HG02981 (cell line): ENCODE data around the gene CMPK2.

Source experiments
- ATAC-seq: cut with Tn5 transposase; IDR thresholded peaks from one replicate; pipeline ENCODE4 v1.9.1; 2021; ENCODE audit warnings: mild to moderate bottlenecking, moderate library complexity; ENCODE audit not compliant: unreplicated experiment

CMPK2 gene

DNA sequence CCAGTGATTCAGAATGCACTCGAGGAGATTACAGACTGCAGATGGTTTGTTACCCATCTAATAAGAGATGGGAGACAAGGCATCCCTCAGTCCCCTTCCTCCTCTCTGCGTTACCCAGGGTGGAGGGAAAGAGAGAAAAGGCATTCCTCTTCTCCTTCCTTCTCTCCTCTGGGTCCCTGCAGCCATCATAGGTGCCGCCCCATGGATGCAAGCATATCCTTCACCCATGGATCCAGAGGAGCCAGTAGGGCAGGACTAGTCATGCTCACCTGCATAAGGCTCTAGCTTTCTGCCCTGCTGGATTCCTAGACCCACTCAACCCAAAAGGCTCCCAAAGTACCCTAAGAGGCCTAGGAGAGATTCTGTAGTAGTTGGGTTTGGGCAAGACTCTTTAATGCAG lies 20.4 kb downstream of the CMPK2 start:
- no peak for ATAC-seq

DNA sequence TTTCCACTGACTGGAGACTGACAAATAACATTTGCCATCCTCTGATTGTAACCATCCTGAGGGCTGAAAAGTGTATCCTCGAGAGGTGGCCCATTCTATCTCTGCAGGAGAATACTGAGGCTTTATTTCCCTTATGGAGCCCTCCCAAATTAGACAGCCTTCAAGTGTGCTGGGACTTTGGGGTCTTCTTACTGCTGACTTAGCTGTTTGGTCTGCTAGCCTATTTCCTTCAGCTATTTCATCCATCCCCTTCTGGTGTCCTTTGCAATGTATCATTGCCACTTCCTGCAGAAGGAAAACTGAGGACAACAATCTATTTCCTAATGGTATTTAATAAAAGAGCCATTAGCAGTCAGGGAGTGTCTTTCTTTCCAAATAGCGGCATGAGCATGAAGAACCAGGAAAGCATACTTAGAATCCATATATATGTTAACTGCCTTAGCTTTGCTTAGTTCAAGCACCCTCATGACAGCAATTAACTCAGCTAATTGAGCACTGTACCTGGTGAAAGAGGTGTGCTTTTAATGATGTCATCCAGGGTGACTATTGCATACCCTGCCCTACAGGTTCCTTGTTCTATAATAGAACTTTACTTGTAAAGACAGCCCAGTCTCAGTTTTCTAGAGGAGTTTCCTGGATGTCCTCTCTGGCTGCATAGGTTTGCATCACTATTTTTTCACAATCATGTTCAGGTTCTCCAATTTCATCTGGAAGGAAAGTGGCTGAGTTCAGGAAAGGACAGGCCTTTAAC lies 24.0 kb downstream of the CMPK2 start:
- no peak for ATAC-seq

DNA sequence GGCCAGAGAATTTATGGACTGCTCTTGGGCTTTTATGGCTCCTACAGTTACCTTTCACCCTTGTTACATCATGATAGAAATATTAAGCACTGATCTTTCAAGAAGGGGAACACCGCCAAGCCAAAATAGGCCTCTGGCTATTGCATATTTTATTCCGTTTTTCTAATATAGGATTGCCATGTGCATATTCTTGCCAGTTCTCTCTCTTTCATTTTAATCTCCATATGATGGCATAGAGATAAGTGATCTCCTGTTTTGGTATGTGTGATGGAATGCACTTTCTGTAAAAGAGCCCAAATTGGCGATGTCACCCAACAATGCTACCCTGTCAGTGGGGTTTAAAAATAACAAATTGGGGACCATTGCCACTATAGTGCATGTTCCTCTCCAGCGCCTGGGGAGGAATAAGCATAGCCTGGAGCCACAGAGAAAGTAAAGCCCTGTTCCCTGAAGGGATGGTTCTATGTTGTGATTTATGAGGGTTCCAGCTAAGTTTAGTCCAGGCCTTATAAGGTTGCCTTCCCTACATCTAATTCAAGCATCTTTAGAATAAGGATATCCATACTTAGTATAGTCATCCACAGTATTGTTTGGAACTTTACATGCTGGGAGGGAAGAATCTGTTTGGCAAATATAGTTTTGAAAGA lies 26.9 kb downstream of the CMPK2 start:
- no peak for ATAC-seq

DNA sequence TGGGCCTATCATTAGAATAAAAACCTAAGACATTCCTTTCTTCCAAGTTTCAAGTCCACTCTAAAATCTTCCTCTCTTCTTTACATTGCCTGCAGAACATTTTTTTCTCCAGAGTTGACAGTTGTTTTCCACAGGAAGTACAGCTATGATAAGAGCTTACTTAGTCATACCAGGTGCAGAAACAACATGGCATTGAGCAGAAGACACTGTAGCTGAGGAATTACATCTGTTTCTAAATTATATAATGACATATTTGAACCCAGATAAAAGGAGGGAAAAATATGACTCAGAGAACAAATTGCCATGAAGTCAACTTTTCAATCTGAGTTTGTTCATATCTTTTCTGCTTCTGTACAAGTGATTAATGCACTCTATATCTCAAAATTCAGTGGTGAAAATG lies 30.2 kb downstream of the CMPK2 start:
- ATAC-seq = no peak

DNA sequence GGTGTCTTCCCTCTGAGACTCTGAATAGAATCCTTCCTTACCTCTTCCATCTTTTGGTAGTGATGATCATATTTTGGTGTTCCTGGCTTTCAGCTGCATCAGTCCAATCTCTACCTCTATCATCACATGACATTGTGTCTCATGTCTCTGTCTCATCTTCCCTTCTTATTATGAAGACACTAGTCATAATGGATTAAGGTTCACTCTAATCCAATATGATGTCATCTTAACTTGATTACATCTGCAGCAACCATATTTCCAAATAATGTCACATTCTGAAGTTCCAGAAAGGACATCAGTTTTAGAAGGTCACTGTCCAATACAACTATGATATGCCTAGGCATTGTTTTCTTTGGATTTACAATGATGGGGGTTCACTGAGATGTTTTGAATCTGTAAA lies 31.5 kb downstream of the CMPK2 start:
- no peak for ATAC-seq

DNA sequence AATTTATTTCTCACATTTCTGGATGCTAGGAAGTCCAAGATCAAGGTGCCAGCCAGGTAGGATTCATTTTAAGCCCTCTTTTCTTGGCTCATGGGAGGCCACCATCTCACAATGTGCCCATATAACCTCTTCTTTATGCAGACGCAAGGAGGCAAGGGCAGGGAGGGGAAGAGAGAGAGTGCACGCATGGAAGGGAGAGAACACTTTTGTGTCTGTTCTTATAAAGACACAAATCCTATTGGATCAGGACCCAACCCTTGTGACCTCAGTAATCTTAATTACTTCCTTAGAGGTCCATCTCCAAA lies 32.5 kb downstream of the CMPK2 start:
- ATAC-seq = no peak

DNA sequence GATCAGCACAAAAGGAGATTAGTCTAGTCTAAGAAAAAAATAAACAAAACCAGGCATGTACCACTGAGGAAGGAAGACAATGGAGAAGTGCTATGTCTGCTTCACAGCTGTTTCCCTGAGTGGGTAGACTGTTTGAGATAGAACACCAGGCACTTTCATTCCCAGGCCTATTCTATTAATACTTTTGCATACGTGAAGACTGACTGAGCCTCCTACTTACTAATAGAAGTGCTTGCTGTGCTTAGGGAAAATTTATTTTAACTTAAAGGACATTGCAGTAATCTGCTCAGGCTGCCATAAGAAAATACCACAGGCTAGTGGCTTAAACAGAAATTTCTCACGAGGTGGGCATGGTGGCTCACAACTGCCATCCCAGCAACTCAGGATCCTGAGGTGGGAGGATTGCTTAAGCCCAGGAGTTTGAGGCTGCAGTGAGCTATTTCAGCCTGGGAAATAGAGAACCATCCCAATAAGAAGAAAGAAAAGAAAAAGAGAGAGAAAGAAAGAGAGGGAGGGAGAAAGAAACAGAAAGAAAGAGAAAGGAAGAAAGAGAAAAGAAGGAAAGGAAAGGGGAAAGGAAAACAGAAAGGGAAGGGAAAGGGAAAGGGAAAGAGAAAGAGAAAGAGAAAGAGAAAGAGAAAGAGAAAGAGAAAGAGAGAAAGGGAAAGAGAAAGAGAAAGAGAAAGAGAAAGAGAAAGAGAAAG lies 33.0 kb downstream of the CMPK2 start:
- ATAC-seq = no peak

DNA sequence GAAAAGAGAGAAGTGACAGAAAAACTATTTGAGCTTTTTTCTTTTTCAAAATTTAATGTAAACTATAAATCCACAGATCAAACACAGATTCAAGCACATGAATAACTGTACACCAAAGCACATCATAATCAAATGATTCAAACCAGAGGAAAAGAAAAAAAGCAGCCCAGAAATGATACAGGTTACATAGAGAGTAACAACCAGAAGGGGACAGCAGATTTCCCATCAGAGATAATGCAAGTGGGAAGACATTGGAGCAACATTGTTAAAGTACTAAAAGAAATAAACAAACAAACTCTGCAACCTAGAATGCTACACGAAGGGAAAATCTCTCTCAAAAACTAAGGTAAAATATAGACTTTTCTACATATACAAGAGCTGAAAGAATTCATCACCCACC lies 34.5 kb downstream of the CMPK2 start:
- no peak for ATAC-seq

DNA sequence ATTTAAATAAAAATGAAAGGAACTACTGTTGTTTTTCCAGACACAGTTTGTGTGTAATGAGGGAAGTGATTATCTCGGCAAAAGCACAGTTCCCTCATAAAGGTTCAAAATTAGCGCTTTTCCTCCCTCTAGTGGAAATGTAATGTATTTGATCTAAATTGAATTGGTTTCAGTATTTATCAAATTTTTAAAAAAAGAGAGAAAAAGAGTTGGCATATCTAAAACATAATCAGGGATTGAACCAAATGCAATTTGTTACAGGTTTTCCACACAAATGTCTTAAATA lies 37.5 kb downstream of the CMPK2 start:
- ATAC-seq = no peak

DNA sequence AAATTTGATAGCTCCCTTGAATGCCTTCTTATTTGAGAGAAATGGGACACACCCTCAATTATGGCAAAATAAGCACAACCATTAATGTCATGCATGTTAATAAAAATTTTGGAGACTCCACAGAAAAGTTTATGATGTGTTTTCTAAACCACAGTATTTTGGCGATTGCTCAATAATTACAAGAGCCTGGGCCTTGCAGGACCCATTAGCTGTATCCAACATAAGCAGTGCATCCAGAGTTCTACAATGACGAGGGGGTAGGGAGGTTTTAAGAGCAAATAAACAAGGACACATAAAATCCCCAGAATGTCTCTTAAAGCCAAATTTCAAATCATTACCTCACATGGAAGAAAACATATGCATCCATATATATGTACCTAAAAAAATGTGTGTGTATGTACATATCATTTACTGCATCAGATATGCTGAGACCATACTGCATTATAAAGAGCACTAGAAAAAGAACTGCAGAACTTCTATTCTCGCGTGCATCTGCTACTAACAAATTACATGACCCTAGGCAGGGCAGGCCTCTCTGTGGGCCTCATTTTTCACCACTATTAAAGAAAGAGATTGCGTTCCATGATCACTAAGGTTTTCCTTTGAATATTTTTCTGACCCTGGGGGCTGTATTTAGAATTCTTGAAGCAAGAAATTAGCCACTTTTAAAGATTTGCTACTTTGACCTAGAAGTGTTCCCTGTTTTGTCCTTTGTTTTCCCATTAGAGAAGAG lies 38.0 kb downstream of the CMPK2 start:
- ATAC-seq = no peak

DNA sequence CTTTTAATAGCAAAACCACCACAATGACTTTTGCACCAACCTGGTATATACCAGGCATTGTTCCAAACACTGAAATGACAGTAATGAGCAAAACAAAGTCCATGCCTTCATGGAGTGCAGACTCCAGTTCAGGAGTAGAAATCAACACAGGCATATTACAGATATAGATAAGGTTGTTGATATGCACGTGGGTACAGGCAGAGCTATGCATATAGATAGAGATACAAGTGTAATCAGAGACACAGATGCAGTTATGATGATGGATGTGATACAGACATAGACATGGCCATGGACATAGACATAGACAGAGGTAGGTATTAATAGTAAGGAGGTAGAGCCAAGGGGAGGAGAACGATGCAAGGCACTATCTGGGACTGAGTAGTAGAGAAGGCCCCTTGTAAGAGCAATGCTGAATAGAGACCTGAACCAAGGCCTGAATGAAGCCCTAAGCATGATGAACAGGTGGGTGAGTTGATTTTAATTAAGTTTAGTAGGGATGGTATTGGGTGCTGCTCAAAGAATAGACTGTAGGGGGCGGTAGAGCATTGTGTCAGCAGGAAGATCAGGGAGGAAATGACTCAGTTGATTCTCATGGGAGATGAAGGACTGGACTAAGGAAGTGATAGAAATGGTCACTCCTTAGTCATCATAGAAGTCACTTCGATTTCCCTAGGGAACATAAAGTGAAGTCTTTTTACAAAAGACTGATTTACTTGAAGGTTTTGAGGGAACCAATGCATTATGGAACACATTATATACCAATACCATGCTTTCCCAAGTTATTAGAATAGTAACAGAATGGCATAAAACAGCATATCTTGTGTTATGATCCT lies 39.4 kb downstream of the CMPK2 start:
- peak; percentile 92 for ATAC-seq

DNA sequence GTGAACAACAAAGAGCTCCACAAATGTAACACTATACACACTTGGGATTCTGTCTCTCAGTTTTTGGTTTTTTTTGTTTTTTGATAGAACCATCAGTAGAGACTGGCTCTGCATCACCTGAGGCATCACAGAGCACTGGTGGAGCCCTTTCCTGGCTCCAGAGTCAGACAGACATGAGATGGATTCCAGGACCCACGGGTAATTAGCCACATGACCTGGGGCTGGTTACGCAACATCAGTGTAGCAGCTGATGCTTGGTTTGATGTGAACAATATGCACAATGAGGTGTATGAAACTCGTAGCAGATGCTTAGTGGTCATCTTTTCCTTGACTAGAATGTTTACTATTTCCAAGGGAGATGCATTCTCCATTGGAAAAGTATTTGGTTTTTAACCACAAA lies 40.7 kb downstream of the CMPK2 start:
- no peak for ATAC-seq

DNA sequence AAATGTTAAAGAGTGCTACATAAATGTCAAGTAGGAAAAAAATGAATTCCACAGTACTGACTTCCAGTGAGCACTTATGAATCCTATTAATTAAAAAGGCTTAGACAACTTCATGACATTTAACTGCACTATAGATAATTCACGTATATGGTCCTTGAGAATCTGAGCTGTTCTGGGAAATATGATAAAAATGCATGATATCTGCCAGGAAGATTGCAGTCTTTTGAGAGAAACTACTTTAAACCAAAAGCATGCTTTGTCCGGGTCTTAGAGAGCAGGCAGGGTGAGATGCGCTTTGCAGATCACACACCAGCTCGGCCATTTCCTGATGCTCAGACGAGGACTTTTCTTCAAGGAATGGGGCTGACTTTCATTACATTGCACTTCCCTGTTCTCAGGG lies 42.6 kb downstream of the CMPK2 start:
- ATAC-seq = no peak

DNA sequence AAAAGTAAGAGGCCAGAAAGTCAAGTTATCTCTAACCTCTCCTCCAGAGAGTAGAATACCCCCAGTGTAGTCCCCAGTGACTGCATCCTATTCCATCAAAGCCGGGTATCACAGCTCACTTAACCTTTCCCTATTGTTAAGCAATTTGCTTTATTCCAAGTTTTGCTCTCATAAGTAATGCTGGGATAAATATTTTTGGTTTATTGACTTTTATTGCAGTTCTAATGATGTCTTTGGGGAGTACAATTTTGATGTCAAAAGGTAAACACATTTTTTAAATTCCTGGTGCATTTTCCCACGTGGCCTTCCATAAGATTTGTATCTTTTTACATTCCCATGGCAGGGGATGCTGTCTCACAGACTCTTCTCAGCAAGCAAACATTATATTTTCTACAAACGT lies 43.3 kb downstream of the CMPK2 start:
- ATAC-seq = no peak

DNA sequence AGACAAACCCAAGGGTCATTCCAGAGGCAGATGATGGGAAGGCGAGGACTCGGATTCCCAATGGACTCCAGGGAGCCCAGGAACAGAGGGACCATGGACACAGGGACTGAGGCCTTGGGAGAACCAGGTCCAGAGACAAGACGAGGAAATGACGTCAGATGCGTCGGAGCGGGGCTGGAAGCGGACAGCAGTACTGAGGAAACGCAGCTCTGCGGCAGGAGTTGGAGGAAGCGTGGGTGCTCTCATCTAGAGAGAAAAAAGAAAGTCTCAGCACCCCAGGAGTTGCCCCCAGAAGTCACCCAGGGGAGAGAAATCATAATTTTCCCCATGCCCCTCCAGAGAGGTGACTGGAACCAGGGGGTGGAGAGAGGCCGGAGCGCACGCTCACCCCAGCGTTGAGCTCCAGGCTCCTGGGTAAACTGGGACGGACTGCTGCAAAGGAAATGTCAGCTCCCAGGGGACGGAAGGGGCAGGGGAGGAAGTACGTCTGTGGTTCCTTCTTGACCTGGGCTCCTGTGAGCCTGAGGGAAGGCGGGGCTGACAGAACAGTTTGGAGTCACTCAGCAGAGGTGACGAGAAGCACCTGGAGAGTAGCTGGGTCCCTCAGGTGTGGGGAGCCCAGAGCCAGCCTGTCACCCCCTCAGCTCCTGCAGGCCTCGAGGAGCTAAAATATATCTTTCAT lies 44.7 kb downstream of the CMPK2 start:
- ATAC-seq = no peak

DNA sequence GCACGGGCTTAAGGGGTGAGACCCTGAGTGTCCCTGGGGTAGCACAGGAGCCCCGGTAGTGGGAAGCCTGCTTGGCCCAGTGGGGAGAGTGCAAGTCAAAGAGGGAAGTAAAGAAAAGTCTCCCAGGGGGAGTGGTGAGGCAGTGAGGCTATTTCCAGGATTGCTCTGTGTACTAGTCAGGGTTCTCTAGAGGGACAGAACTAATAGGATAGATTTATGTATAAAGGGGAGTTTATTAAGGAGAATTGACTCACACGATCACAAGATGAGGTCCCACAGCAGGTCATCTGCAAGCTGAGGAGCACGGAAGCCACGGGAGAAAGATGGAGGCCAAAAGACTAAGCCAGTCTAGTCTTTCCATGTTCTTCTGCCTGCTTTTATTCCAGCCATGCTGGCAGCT lies 45.5 kb downstream of the CMPK2 start:
- ATAC-seq = no peak

DNA sequence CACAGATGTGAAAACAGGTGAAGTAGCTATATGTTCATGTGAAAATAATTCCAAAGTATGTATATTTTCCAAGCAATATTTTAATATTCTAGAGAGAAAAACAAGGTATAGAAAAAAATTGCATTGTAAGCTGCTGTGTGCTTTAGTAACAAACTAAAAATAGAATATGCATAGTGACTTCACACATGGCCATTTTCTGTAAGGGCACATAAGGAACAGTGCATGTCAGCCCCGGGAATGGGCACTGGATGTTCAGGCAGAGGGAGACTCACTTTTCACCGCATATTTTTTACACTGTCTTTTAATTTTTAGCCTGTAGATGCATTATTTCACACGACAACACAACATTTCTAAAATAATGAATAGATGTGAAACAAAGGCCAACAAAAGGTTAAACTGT lies 46.0 kb downstream of the CMPK2 start:
- no peak for ATAC-seq

DNA sequence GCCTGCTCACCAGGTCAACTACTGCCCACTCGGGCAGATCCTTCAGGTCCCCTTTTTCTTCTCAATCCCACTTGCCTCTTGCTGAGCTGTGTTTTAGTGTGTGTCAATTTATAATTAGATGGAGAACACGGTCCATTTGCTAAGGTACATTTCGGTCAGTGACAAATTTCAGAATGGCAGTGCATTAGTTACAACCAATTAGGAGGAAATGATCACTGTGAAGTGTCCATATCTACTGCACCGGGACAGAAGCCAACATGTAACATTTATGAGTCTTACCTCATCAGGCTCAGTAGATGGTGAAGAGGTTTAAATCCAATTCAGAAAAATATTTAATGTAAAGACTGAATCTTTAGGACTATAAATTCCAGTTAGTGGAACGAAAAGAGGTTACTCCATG lies 47.7 kb downstream of the CMPK2 start:
- no peak for ATAC-seq

DNA sequence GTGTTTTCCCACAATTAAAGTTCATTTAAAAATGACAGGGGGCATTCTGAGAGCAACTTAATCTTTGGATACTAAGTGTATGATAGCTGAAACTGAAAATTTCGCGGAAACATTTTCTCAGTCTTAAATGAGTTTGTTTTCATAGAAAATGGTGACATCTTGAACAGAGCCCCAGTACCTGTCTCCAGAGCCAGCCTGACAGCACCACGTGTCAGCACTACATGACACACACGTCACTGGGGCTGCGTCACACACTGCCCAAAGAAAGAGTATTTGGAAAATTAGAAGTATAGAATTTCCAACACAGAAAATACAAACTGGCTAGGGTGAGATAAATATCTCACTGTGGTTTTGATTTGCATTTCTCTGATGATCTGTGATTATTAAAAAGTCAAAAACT lies 50.8 kb downstream of the CMPK2 start:
- no peak for ATAC-seq

DNA sequence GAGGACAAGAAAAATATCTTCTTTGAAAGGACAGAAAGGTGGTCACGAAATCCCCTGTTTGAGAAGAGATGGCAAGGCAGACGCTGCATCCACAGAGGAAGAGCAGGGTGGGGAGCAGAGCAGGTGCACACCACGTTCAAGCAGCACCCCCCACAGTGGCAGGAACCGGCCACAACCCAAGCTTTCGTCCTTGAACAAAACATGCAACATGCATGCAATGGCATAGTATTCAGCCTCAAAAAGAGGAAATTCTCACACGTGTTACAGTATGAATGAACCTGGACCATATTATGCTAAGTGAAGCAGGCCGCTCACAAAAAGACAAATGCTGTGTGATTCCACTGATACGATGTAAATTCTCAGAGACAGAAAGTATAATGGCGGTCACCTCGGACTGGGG lies 51.4 kb downstream of the CMPK2 start:
- no peak for ATAC-seq

DNA sequence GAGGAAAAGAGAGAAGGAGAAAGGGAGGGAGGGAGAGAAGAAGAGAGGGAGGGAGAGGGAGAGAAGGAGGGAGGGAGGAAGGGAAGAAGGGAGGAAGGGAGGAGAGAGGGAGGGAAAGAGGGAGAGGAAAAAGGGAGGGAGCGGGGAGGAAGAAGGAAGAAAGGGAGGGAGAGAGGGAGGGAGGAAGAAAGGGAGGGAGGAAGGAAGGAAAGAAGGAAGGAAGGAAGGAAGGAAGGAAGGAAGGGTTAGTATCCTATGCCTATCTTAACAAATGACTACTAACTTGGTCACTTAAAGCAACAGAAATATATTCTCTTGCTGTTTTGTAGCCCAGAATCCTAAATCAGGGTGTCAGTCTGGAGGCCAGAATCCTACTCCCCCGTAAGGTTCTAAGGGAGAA lies 52.1 kb downstream of the CMPK2 start:
- no peak for ATAC-seq
